ENCODE data around the gene ANAPC10. TPM values are rescaled to one million over a fixed set of nuclear protein-coding genes. Genes with fewer than 3 reads are reported as not detected.

ANAPC10 gene
- total RNA-seq, 1 experiment from 2014 or later = 10.5 TPM

GRCh38 chr4:145101091-145101490 is 3.1 kb upstream of the ANAPC10 start:
- no peaks in the 10 kb centered on the region for H3K27me3 ChIP-seq (ENCODE audit: control insufficient read depth, insufficient read depth, low read length)
- DNase-seq (ENCODE audit: low read depth, low spot score) (no peak), ATAC-seq (no peak)
- H3K4me1 ChIP-seq (ENCODE audit: control insufficient read depth, insufficient read depth, low read length) = peaks cover 12% of the 10 kb centered on the region
- ChIA-PET CTCF (no interaction called here), POLR2A (no interaction called here)
- H3K27ac ChIP-seq (ENCODE audit: low read length) = no peak overlapping the region
- intact Hi-C loops (cut with micrococcal nuclease; ENCODE audit: unreplicated experiment) = no loop called here
- H3K9me3 ChIP-seq (ENCODE audit: control insufficient read depth, insufficient read depth, low read depth, low read length) = no peaks in the 10 kb centered on the region
- no peak overlapping the region for H3K4me3 ChIP-seq (ENCODE audit: low read depth in 2 of 2, low read length in 2 of 2)
- no TSS peak for BruUV-seq (replicated peaks)
- TF ChIP-seq CTCF (IDR thresholded peaks at IDR 0.05) (no peak), SIN3A (IDR thresholded peaks at IDR 0.05; ENCODE audit: borderline replicate concordance, insufficient read depth, low read depth, low read length) (no peak), REST (IDR thresholded peaks at IDR 0.05; ENCODE audit: insufficient read depth in 1 of 2, low read depth in 2 of 2, low read length in 1 of 2) (no peak), TCF7L2 (IDR thresholded peaks at IDR 0.05; ENCODE audit: low read depth, low read length) (no peak), POLR2AphosphoS5 (IDR thresholded peaks at IDR 0.05; ENCODE audit: low read depth, low read length) (no peak)
- peaks cover 38% of the 10 kb centered on the region for H3K36me3 ChIP-seq (ENCODE audit: control insufficient read depth, insufficient read depth, low read length)
- in situ Hi-C loops (cut with HindIII; ENCODE audit: low pct_unique_long_range_greater_than_20kb, low sequenced_read_pairs) = no loop called here

GRCh38 chr4:145099653-145100052 is 1.7 kb upstream of the ANAPC10 start:
- Histone ChIP-seq H3K27me3 (ENCODE audit: control insufficient read depth, insufficient read depth, low read length) (no peaks in the 10 kb centered on the region), H3K36me3 (ENCODE audit: control insufficient read depth, insufficient read depth, low read length) (peaks cover 26% of the 10 kb centered on the region), H3K4me1 (ENCODE audit: control insufficient read depth, insufficient read depth, low read length) (peaks cover 12% of the 10 kb centered on the region), H3K4me3 (ENCODE audit: low read depth in 2 of 2, low read length in 2 of 2) (peak overlapping the region; percentile 87 to 91; a peak in 3 of 4 replicates), H3K27ac (ENCODE audit: low read length) (peak overlapping the region; percentile 95), H3K9me3 (ENCODE audit: control insufficient read depth, insufficient read depth, low read depth, low read length) (no peaks in the 10 kb centered on the region)
- in situ Hi-C loops (cut with HindIII; ENCODE audit: low pct_unique_long_range_greater_than_20kb, low sequenced_read_pairs) (no loop called here), intact Hi-C loops (cut with micrococcal nuclease; ENCODE audit: unreplicated experiment) (no loop called here)
- POLR2A ChIA-PET = interaction anchor here (0.6 kb wide), 1 partner anchor 15 kb away, joined by 3 read pairs; no protein-coding TSS in a partner anchor
- no peak for ATAC-seq
- CTCF ChIA-PET = no interaction called here
- no peak for TF ChIP-seq CTCF (IDR thresholded peaks at IDR 0.05)
- no peak for TF ChIP-seq REST (IDR thresholded peaks at IDR 0.05; ENCODE audit: insufficient read depth in 1 of 2, low read depth in 2 of 2, low read length in 1 of 2)
- TF ChIP-seq POLR2AphosphoS5 (IDR thresholded peaks at IDR 0.05; ENCODE audit: low read depth, low read length) = no peak
- TF ChIP-seq TCF7L2 (IDR thresholded peaks at IDR 0.05; ENCODE audit: low read depth, low read length) = no peak
- no peak for TF ChIP-seq SIN3A (IDR thresholded peaks at IDR 0.05; ENCODE audit: borderline replicate concordance, insufficient read depth, low read depth, low read length)
- DNase-seq (ENCODE audit: low read depth, low spot score) = no peak
- no TSS peak for BruUV-seq (replicated peaks)
